ENCODE results near the gene ARHGEF25. TPM values are rescaled to one million over a fixed set of nuclear protein-coding genes. Genes with fewer than 3 reads are reported as not detected.
"Not testable (repeated sequence)": the region's sequence is repeated elsewhere in the genome, so short reads cannot be mapped to it uniquely, and the experiment has no call there.

ARHGEF25 gene
- total RNA-seq, 4 donors from 2014 or later = 31.2 to 91.2 (median 48.8) TPM

- Histone ChIP-seq H3K4me3 (no peak overlapping the region), H3K27me3 (no peaks in the 10 kb centered on the region), H3K36me3 (no peaks in the 10 kb centered on the region), H3K27ac (no peak overlapping the region), H3K9me3 (no peaks in the 10 kb centered on the region), H3K4me1 (peaks cover 0 to 7% (median 6%) of the 10 kb centered on the region in 4 donors)
- no peak for DNase-seq (ENCODE audit: low spot score in 2 of 2)
- WGBS, 2 donors = 91 to 94% methylated on average over 3 of the region's 3 CpGs
- TF ChIP-seq CTCF (IDR thresholded peaks at IDR 0.05) = no peak
Observed at GRCh38 chr12:57586128-57586527, 25.1 kb upstream of the ARHGEF25 start.

GRCh38 chr12:57586832-57587429 lies 24.3 kb upstream of the ARHGEF25 start:
- H3K27me3 ChIP-seq = no peaks in the 10 kb centered on the region
- DNase-seq (ENCODE audit: low spot score in 2 of 2) = no peak
- peaks cover 0 to 11% (median 7%) of the 10 kb centered on the region in 4 donors for H3K4me1 ChIP-seq
- no peak overlapping the region for H3K4me3 ChIP-seq
- no peak for TF ChIP-seq POLR2A (IDR thresholded peaks at IDR 0.05)
- TF ChIP-seq CTCF (IDR thresholded peaks at IDR 0.05) = no peak
- no peak for TF ChIP-seq EP300 (IDR thresholded peaks at IDR 0.05)
- H3K9me3 ChIP-seq = no peaks in the 10 kb centered on the region
- H3K36me3 ChIP-seq = no peaks in the 10 kb centered on the region
- no peak overlapping the region for H3K27ac ChIP-seq
- 83% methylated on average over 3 of the region's 3 CpGs for WGBS, 2 donors

GRCh38 chr12:57588951-57589610 lies 22.2 kb upstream of the ARHGEF25 start:
- H3K36me3 ChIP-seq; H3K4me3 ChIP-seq; H3K27ac ChIP-seq; H3K27me3 ChIP-seq; DNase-seq (ENCODE audit: low spot score in 2 of 2); H3K9me3 ChIP-seq: not testable (repeated sequence)
- 89 to 90% methylated on average over 15 of the region's 15 CpGs for WGBS, 2 donors
- peaks cover 0 to 25% (median 9%) of the 10 kb centered on the region in 4 donors for H3K4me1 ChIP-seq

- Histone ChIP-seq H3K27me3 (no peaks in the 10 kb centered on the region), H3K36me3 (peaks cover 0 to 15% (median 0%) of the 10 kb centered on the region in 3 donors), H3K4me3 (peak overlapping the region; percentile 70 to 91 (median 82)), H3K9me3 (no peaks in the 10 kb centered on the region), H3K27ac (peak overlapping the region; percentile 55 to 90 (median 86)), H3K4me1 (peaks cover 0 to 25% (median 9%) of the 10 kb centered on the region in 4 donors)
- DNase-seq (ENCODE audit: low spot score in 2 of 2) = no peak
- TF ChIP-seq EP300 (IDR thresholded peaks at IDR 0.05) (no peak), CTCF (IDR thresholded peaks at IDR 0.05) (no peak), POLR2A (IDR thresholded peaks at IDR 0.05) (no peak)
- 10 to 11% methylated on average over 2 of the region's 2 CpGs for WGBS, 2 donors
Observed at GRCh38 chr12:57590479-57590863, 20.8 kb upstream of the ARHGEF25 start.

- no peak for TF ChIP-seq CTCF (IDR thresholded peaks at IDR 0.05)
- peak; percentile 9 to 63 for TF ChIP-seq EP300 (IDR thresholded peaks at IDR 0.05)
- peak in 1 of 2 donors; percentile 50 for TF ChIP-seq POLR2A (IDR thresholded peaks at IDR 0.05)
Observed at GRCh38 chr12:57590864-57591781, 20.1 kb upstream of the ARHGEF25 start, which contains the start of gene PIP4K2C. TSS of gene PIP4K2C (plus strand) at chr12:57591192. CDS start at chr12:57591290, 98 bp downstream.

More at GRCh38 chr12:57590864-57591781, 20.1 kb upstream of the ARHGEF25 start, which contains the start of gene PIP4K2C:
- DNase-seq (ENCODE audit: low spot score in 2 of 2) = peak; percentile 65
- Histone ChIP-seq H3K27ac (peak within 1 kb of the TSS; percentile 55 to 90 (median 86)), H3K36me3 (peaks cover 0 to 21% (median 0%) of the 10 kb centered on the region in 3 donors), H3K27me3 (no peaks in the 10 kb centered on the region), H3K4me3 (peak within 1 kb of the TSS; percentile 70 to 91 (median 82)), H3K9me3 (no peaks in the 10 kb centered on the region), H3K4me1 (peaks cover 0 to 25% (median 9%) of the 10 kb centered on the region in 4 donors)
- 3% methylated on average over 31 to 32 of the region's 69 CpGs for whole genome bisulfite sequencing, 2 donors
